WERI-Rb-1 (cell line): Measurements from ENCODE around the gene SMIM8.

Source experiments
- DNase-seq: peaks from one replicate; pipeline ENCODE4 v3.0.0-alpha.2; 2020
- H3K27ac ChIP-seq: fragments of 250-450 bp; sonication (Bioruptor Pico); 2 replicates; pipeline ENCODE4 v1.5.1; 2020; ENCODE audit warnings: mild to moderate bottlenecking, moderate library complexity
- H3K27me3 ChIP-seq: fragments of 250-450 bp; sonication (Bioruptor Pico); 2 replicates; pipeline ENCODE4 v1.5.1; 2021; ENCODE audit warnings: mild to moderate bottlenecking, low read depth, moderate library complexity; ENCODE audit not compliant: insufficient read depth, severe bottlenecking
- H3K36me3 ChIP-seq: fragments of 250-450 bp; sonication (Bioruptor Pico); 2 replicates; pipeline ENCODE4 v1.5.1; 2020; ENCODE audit warnings: mild to moderate bottlenecking, moderate library complexity
- H3K4me3 ChIP-seq: 2 replicates; pipeline ENCODE4 v1.5.1; 2011; ENCODE audit warnings: low read depth, mild to moderate bottlenecking, control low read depth, low read length
- H3K9me3 ChIP-seq: fragments of 250-450 bp; sonication (Bioruptor Pico); 2 replicates; pipeline ENCODE4 v1.5.1; 2021; ENCODE audit warnings: mild to moderate bottlenecking, moderate library complexity; ENCODE audit not compliant: severe bottlenecking
- TF ChIP-seq, protein P1 (sequence below): IDR thresholded peaks from 2 replicates; pipeline ENCODE4 v1.5.1; 2011; ENCODE audit warnings: low read depth, mild to moderate bottlenecking, control low read depth, inconsistent platforms, low read length

The SMIM8 gene

DNA sequence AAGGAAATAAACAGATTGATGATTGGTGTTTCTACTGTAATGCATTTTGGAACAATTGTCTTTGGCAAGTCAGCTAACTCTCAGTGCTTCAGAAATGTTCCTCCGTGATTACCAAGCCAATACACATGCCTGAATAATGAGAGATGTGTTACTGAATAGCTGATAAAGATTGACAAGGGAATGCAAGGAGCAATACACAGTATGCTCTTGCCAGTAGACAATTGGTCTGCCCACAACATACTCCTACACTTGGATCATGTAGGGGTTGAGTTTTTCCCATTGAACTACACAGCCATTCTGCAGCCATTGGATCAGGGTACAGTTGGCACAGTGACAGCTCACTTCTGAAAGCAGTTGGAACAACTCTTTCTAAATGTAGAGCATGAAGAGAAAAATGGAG, 12.3 kb downstream of the SMIM8 start:
- no peak for DNase-seq
- H3K36me3 ChIP-seq: no peaks in the 10 kb centered on the region
- no peak overlapping the region for H3K27ac ChIP-seq
- H3K9me3 ChIP-seq: no peaks in the 10 kb centered on the region
- H3K27me3 ChIP-seq: no peaks in the 10 kb centered on the region
- no peak overlapping the region for H3K4me3 ChIP-seq
- TF ChIP-seq, protein P1, sequence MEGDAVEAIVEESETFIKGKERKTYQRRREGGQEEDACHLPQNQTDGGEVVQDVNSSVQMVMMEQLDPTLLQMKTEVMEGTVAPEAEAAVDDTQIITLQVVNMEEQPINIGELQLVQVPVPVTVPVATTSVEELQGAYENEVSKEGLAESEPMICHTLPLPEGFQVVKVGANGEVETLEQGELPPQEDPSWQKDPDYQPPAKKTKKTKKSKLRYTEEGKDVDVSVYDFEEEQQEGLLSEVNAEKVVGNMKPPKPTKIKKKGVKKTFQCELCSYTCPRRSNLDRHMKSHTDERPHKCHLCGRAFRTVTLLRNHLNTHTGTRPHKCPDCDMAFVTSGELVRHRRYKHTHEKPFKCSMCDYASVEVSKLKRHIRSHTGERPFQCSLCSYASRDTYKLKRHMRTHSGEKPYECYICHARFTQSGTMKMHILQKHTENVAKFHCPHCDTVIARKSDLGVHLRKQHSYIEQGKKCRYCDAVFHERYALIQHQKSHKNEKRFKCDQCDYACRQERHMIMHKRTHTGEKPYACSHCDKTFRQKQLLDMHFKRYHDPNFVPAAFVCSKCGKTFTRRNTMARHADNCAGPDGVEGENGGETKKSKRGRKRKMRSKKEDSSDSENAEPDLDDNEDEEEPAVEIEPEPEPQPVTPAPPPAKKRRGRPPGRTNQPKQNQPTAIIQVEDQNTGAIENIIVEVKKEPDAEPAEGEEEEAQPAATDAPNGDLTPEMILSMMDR: no peak

DNA sequence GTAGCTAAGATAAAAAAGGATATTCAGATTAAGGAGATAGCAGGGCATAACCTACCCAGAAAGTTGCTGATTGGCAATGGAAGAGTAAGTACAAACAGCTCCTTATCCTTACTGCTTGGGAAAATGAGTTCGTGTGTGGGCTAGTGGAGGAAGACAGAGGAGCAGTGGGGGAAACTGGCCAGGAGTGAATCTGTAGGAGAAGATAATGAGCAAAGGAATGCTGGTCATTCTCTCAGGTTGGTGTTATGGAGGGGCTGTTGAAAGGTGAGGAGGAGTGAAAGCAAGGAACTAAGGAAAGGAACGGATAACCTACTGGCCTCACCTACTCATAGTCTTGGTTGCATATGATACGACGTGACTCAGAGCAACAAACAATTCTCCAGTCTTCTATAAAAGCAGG, 14.0 kb downstream of the SMIM8 start:
- H3K4me3 ChIP-seq: no peak overlapping the region
- no peaks in the 10 kb centered on the region for H3K36me3 ChIP-seq
- TF ChIP-seq, protein P1: no peak
- no peak overlapping the region for H3K27ac ChIP-seq
- DNase-seq: no peak
- no peaks in the 10 kb centered on the region for H3K9me3 ChIP-seq
- no peaks in the 10 kb centered on the region for H3K27me3 ChIP-seq

DNA sequence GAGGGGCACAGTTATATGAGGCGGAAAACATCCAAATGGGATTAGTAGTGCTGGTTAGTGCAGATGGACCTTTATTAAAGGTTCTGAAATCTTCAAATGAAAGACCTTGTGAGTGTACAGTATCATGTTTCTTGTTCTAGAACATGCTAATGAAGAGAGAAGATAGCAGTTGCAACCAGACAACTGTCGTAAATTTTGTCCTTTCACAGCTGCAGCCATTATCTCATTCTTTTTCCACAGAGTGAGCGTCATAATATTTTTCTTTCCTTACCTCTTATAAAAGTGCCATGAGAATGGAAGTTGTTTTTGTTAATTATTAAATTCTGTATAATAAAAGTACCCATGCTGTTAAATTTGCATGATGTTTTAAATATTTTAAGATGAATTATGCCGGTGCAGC, 17.8 kb downstream of the SMIM8 start:
- Histone ChIP-seq H3K4me3 (no peak overlapping the region), H3K27me3 (no peaks in the 10 kb centered on the region), H3K36me3 (no peaks in the 10 kb centered on the region), H3K27ac (no peak overlapping the region), H3K9me3 (no peaks in the 10 kb centered on the region)
- TF ChIP-seq, protein P1: no peak
- DNase-seq: no peak

DNA sequence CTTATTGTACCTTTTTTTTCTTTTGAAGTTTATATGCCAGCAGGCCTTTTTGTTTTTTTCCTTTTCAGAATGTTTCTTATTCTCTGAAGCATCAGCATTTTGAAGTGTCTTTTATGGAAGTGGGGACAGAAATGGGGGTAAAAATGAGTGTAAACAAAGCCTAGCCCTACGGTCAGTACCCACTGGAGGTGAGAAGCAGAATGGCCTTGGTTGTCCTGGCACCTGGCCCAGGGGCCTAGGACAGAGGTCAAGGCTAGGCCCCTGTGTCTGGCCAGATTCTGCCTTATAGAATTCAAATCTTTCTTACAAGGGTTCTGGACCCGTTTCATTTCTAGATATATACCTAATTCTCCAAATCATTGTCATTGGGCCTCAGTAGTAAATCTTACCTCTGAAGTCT, 18.8 kb downstream of the SMIM8 start:
- Histone ChIP-seq H3K27ac (no peak overlapping the region), H3K9me3 (no peaks in the 10 kb centered on the region), H3K27me3 (no peaks in the 10 kb centered on the region), H3K4me3 (no peak overlapping the region), H3K36me3 (no peaks in the 10 kb centered on the region)
- TF ChIP-seq, protein P1: no peak
- no peak for DNase-seq

DNA sequence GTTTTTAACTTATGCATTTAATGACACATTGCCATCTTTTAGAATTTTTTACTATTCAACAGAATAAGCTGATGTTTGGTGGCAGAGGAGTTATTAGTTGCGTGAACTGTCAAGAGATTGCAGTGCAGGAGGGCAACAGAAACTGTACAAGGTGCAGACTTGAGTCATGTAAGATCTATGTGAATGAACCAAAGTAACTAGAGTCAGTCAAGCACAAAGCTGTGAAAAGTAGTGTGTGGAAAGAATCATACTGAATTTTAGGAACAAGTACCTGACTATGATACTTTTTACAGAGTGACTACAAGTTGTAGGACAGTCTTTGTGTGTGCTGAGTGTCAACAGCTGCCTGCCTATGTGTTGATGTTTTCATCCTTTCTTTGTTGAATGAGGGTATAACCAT, 19.5 kb downstream of the SMIM8 start:
- H3K9me3 ChIP-seq: no peaks in the 10 kb centered on the region
- H3K27ac ChIP-seq: no peak overlapping the region
- TF ChIP-seq, protein P1: no peak
- no peaks in the 10 kb centered on the region for H3K27me3 ChIP-seq
- DNase-seq: no peak
- H3K4me3 ChIP-seq: no peak overlapping the region
- H3K36me3 ChIP-seq: no peaks in the 10 kb centered on the region

DNA sequence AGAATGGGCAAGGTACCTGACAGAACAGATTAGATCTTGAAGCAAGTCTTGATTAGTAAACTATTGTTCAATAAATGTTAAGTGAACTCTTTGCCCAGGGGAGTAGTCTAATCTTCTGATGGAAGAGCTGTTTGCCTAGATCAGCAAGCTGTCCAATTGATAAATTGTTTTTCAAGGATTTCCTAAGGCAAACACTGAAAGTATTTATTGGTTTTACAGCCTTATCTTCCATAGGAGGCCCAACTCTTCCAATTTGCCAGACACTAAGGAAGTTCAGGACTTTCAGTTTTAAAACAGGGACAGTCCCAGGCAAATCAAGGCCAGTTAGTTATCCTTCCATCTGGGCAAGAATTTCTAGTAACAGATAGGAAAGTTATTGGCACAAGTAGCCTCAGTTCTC, 20.4 kb downstream of the SMIM8 start:
- Histone ChIP-seq H3K9me3 (no peaks in the 10 kb centered on the region), H3K27ac (no peak overlapping the region), H3K4me3 (no peak overlapping the region), H3K36me3 (no peaks in the 10 kb centered on the region), H3K27me3 (no peaks in the 10 kb centered on the region)
- no peak for DNase-seq
- TF ChIP-seq, protein P1: no peak
